ENCODE measurements around the gene ZCCHC4.

ZCCHC4 gene

DNA sequence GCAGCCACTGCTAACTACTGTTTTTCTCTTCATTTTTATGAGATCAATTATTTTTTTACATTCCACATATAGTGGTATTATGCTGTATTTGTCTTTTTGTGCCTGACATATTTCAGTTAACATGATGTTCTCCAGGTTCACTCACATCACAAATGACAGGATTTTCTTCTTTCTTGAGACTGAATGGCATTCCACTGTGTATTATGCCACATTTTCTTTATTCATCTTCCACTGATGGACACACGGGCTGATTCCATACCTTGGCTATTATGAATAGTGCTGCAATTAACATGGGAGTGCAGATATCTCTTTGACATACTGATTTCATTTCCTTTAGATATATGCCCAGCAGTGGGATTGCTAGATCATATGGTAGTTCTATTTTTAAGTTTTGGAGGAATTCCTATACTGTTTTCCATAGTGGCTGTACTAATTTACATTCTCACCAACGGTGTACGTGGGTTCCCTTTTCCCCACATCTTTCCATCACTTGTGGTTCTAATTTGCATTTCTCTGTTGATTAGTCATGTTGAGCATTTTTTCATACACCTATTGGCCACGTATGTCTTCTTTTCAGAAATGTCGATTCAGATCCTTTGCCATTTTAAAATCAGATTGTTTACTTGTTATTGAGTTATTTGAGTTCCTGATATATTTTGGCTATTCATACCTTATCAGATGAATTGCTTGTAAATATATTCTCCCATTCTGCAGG, 14.9 kb upstream of the ZCCHC4 start:
- TF ChIP-seq, protein P1, sequence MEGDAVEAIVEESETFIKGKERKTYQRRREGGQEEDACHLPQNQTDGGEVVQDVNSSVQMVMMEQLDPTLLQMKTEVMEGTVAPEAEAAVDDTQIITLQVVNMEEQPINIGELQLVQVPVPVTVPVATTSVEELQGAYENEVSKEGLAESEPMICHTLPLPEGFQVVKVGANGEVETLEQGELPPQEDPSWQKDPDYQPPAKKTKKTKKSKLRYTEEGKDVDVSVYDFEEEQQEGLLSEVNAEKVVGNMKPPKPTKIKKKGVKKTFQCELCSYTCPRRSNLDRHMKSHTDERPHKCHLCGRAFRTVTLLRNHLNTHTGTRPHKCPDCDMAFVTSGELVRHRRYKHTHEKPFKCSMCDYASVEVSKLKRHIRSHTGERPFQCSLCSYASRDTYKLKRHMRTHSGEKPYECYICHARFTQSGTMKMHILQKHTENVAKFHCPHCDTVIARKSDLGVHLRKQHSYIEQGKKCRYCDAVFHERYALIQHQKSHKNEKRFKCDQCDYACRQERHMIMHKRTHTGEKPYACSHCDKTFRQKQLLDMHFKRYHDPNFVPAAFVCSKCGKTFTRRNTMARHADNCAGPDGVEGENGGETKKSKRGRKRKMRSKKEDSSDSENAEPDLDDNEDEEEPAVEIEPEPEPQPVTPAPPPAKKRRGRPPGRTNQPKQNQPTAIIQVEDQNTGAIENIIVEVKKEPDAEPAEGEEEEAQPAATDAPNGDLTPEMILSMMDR (conservative IDR thresholded peaks at IDR 0.05) = no peak
- H3K27ac ChIP-seq = no peak overlapping the region

DNA sequence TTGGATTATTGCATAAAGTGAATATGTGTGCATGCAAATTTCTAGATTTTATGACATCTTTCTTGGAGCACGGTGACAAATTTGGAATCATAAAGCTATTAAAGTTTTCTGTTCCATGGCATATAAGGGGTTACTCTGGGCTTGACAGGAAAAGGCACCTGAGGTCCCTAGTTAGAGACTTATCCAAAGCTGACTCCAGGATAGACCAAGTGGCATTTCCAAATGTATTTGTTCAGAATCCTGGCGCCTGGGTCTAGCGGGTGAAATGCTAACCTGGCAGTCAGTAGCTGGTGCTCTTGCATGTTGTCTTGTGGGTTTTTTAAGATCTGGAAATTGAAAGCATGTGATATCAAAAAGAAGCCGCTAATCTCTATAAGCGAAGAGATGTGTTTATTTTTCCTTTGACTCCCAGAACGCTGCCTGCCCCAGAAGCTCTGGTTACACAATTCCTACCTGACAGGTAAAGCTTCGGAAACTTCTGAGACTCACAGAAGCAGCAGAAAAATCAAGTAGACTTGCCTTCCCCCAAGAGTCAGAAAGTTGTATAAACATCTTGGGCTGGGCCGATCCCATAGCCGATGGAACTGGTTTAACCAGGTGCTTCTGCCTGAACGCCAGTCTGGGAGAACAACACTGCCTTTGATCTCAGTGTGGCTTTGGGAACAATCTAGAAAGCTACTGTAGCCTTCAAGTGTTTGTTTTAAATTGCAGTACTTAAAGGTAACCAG, 12.9 kb upstream of the ZCCHC4 start:
- TF ChIP-seq, protein P1 (conservative IDR thresholded peaks at IDR 0.05) = peak; percentile 23
- H3K27ac ChIP-seq = peak overlapping the region; percentile 88

DNA sequence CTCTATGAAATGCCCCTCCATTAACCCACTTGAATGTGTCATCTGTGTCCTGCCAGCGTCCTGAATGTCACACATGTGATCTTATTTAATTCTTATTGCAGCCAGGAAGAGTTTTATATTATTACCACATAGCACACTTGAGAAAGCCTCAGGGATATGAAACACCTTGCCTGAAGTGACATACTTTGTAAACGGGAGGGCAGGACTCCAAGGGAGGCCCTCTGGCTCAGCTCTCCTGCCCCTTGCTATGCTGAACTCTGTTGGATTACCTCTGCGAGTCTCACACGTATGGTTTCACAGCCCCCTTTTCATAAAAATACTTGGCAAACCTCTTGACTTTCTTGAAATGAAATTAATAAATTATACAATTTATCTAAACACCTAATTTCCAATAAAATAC, 11.1 kb upstream of the ZCCHC4 start:
- TF ChIP-seq, protein P1 (conservative IDR thresholded peaks at IDR 0.05) = no peak
- H3K27ac ChIP-seq = peak overlapping the region; percentile 88

DNA sequence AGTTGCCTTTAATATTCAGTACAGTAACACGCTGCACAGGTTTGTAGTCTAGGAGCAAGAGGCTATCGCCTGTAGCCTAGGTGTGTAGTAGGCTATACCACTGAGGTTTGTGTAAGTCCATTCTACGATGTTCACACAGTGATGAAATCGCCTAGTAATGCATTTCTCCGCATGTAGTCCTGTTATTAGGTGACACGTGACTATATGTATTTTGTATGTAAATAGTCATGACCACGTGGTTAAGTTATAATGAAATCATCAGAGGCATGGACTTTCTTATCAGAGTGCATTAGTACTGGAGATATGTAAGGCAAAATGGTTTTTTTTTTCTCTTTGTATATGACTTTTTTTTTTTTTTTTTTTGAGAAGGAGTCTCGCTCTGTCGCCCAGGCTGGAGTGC, 9.9 kb upstream of the ZCCHC4 start:
- no peak overlapping the region for H3K27ac ChIP-seq
- TF ChIP-seq, protein P1 (conservative IDR thresholded peaks at IDR 0.05) = no peak

DNA sequence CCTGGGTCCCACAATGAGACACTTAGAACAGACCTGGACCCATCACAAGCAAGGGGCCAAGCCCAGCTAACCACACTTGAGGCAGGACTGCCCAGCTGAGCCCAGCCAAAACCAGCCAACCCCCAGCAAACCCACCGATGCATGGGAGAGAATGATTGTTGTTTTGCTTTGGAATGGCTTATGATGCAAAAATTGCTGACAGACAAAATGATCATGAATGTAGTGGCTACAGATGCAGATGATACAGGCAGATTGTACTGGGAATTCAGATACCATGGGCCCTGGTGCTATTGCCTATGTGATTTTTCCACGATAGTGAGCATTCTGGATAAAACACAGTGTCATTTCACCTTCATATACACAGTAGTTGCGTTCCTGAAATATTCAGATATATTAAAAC, 9.0 kb upstream of the ZCCHC4 start:
- no peak overlapping the region for H3K27ac ChIP-seq
- TF ChIP-seq, protein P1 (conservative IDR thresholded peaks at IDR 0.05) = no peak

DNA sequence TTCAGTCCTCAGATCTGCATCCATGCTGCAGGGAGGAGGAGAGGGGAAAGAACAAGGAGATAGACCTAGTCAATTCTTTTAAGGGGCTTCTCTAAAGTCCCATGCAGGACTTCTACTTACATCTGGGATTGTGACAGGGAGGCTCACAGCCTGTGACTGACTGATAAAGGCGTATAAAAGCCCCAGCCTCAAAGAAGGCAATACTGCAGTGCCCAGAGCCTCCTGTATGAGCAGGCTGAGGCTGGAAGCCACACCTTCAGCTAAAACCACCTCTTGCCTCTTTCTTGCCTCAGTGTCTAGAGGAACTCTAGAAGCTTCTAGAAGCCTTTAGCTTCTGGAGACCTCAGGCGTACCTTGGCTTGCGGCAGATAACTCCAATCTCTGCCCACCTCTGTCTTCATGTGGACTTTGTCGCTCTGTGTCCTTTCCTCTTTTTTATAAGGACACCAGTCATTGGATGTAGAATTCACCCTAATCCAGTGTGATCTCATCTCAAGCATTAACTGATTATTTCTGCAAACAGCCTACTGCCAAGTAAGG, 6.0 kb upstream of the ZCCHC4 start:
- TF ChIP-seq, protein P1 (conservative IDR thresholded peaks at IDR 0.05) = no peak
- no peak overlapping the region for H3K27ac ChIP-seq

DNA sequence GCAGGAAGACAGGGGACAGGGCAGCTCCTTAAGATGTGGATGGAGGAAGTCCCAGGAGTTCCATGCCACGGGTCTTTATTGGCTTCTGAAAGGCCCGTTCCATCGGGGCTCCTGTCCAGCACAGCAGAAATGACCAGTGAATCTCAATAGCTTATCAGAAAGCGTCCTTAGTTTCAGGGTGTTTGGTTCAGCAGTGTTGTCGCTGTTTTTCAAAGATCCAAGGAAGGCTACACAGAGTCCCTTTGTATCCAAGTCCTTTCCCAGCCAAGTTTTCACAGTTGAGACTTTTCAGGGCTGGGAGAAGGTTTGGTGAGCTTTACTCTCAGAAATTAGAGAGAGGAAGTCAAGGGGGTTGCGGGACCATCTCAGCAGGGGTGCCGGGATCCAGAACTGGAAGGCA, 5.0 kb upstream of the ZCCHC4 start:
- TF ChIP-seq, protein P1 (conservative IDR thresholded peaks at IDR 0.05) = no peak
- no peak overlapping the region for H3K27ac ChIP-seq

All from VCaP (cell line).